NCI-H2081 treated with DMSO at 0.1 percent for 48 hours (cell line): ENCODE measurements around the gene HMSD.

Experiments
- DNase-seq: peaks from one replicate; lab custom pipeline; 2025; lab: John Stamatoyannopoulos, UW

HMSD gene

DNA sequence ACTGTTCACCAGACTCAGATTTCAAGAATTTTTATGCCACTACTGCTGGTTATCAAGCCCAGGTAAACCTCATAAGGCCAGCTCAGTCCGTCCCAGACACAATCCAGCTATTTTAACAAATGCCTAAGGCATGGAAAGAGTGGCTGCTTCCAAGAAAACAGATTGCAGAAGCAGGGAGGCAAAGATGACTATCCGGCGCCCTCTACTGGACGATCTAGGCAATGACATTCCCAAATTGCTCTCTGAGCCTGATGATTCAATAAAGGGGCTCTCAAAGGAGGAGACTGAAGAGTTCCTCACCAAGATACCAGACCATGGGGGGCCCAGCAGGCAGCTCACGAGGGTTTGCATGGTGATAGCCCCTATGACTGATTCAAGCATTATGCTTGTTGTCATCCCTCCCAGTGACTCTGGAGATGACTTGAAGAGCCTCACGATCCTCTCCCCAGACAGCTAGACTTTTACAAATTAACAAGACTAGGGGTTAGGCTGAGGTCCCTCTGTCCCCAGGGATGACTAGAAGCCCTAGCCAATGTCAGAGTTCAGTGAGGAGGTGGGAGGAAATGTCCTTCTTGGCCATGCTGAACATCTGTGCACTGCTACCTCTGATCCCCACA is 45.8 kb downstream of the HMSD start:
- no peak for DNase-seq

DNA sequence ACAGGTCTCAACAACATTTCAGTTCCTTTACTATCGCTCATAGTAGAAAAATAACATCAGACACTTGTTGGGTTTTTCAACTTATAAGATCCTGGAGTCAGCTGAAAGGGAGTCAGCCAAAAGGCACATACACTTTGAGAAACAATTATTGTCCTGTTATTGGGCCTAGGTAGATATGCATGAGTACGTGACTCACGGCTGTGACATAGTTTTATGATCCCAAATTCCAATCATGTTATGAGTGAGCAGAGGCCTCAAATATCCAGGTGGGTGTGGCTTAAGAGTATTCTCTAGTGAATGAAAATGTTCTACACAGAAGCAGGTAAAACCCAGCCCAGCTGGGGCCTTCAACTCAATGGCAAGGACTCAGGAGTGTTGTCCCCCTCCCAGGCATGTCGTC is 47.9 kb downstream of the HMSD start:
- no peak for DNase-seq

DNA sequence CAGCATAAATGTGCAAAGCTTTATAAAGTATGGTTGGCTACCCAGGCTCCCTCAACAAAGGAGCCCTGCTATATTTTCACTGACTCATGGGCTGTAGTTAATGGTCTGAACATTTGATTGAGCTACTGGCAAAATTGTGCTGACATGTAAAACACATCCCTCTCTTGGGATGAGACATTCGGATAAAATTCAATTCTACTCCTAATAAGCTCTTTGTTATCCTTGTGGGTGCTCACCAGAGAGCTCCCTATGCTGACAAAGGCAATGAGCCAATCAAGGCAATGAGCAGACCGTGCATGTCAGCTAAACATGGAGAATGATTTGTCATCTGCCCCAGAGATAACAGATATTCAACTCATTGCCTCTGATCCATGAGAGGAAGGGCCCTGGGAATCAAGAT is 48.5 kb downstream of the HMSD start:
- DNase-seq: no peak

DNA sequence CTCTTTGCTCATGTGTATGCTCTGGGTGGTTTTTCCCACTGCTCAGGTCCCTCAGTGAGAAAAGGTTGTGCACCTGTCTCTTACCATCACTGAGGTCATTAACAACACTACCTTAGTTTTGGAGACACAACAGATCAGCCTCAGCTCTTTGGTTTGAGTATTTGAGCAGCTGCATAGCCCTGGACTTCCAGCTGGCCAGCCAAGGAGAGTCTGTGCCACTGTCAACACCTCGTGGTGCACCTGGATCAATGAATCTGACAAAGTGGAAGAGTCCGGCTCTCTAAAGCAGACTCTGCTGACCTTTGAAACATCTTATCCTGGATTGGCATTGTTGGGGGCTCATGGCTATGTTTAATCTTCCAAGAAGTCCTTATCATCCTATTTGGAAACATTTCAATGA is 50.8 kb downstream of the HMSD start:
- no peak for DNase-seq

DNA sequence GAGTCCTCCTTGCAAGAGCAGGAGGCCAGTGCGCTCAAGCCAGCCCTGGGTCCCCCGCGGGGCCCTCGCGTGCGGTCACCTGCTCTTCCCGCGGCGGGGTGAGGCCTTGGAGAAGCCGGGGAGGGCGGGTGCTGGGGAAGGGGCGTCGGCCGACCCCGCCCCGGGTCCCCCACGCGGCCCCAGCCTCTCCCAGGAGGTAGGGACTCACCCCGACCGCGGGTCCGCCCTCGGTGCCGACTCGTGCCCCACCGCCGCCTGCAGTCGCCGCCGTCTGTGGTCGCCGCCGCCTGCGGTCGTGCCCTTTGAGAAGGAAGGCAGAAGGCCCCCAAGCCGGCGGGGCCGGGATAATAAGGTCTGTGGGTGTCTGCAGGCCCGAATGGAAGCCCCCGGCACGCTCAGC is 53.5 kb downstream of the HMSD start:
- DNase-seq: no peak

DNA sequence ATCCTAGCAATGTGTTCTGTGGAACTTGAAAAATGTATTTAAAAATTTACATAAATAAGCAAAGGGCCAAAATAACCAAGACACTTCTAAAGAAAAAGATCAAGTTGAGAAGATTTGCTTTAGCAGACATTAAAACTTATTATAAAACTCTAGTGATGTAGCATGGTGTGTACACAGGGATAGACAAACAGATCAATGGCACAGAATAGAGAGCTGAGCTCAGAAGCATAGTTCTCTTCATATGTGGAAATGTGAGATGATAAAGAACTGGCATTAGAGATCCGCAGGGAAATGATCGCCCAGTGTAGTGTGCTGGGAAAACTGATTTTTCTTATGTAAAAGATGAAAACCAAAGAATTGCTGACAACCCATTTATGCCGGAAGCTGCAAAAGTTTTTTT is 60.2 kb downstream of the HMSD start:
- no peak for DNase-seq
